ENCODE data around the gene CDH24. TPM values are rescaled to one million over a fixed set of nuclear protein-coding genes. Genes with fewer than 3 reads are reported as not detected.

The CDH24 gene
- total and polyA plus RNA-seq, 9 of the 15 experiments (the other 6 are each of a cell fraction or from before 2014, with no cell fraction given): 0.04 to 16.2 (median 4.9) TPM

DNA sequence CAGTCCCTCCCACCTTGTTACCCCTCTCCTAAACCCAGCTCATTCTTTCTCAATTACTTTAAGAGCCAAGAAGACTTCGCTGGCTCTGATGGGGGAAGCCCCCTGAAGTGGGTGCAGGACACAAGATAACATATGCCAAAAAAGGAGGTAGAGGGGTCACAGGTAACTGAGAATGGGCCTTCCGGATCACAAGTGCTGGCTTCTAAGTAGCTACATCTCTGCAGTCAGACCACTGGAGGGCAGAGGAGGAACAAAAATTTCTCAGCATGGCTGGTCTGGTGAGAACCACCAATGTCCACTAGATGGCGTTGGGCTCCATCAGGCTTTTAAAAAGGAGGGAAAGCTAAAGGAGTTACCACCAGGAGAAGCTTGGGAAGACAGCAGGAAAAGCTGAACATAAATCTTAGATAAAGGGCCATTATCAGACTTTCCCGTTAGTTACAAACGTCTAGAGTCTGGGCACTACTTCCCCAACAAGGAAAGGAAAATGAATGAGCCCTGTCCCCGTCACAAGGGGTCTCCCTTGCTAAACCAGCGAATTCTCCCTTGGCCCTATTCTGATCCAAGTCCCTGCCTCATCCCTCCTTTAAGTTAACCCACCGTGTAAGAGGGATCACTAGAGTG, 11.6 kb upstream of the CDH24 start (continued):
- TF ChIP-seq, protein P1, sequence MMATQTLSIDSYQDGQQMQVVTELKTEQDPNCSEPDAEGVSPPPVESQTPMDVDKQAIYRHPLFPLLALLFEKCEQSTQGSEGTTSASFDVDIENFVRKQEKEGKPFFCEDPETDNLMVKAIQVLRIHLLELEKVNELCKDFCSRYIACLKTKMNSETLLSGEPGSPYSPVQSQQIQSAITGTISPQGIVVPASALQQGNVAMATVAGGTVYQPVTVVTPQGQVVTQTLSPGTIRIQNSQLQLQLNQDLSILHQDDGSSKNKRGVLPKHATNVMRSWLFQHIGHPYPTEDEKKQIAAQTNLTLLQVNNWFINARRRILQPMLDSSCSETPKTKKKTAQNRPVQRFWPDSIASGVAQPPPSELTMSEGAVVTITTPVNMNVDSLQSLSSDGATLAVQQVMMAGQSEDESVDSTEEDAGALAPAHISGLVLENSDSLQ (IDR thresholded peaks at IDR 0.05): no peak
- TF ChIP-seq SMARCA5 (IDR thresholded peaks at IDR 0.05): no peak
- no peak for TF ChIP-seq PTTG1 (tag; IDR thresholded peaks at IDR 0.05; ENCODE audit: low read depth)
- TF ChIP-seq ZNF324 (CRISPR knock-in tag; IDR thresholded peaks at IDR 0.05): no peak
- TF ChIP-seq WHSC1 (IDR thresholded peaks at IDR 0.05; ENCODE audit: low read length): no peak
- TF ChIP-seq, protein P2, sequence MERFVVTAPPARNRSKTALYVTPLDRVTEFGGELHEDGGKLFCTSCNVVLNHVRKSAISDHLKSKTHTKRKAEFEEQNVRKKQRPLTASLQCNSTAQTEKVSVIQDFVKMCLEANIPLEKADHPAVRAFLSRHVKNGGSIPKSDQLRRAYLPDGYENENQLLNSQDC (CRISPR knock-in tag; IDR thresholded peaks at IDR 0.05): no peak
- TF ChIP-seq CREBBP (IDR thresholded peaks at IDR 0.05; ENCODE audit: low read depth, low read length): no peak
- TF ChIP-seq, protein P3, sequence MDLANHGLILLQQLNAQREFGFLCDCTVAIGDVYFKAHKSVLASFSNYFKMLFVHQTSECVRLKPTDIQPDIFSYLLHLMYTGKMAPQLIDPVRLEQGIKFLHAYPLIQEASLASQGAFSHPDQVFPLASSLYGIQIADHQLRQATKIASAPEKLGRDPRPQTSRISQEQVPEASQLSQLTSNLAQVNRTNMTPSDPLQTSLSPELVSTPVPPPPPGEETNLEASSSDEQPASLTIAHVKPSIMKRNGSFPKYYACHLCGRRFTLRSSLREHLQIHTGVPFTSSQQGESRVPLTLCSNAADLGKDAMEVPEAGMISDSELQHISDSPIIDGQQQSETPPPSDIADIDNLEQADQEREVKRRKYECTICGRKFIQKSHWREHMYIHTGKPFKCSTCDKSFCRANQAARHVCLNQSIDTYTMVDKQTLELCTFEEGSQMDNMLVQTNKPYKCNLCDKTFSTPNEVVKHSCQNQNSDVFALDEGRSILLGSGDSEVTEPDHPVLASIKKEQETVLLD (IDR thresholded peaks at IDR 0.05): no peak
- TF ChIP-seq ZNF583 (CRISPR knock-in tag; IDR thresholded peaks at IDR 0.05): no peak
- TF ChIP-seq ETS2 (tag; IDR thresholded peaks at IDR 0.05; ENCODE audit: borderline replicate concordance, poor library complexity, severe bottlenecking): no peak
- no peak for TF ChIP-seq SP2 (IDR thresholded peaks at IDR 0.05; ENCODE audit: extremely low read depth, low read depth, low read length, poor library complexity, severe bottlenecking)
- TF ChIP-seq, protein P4, sequence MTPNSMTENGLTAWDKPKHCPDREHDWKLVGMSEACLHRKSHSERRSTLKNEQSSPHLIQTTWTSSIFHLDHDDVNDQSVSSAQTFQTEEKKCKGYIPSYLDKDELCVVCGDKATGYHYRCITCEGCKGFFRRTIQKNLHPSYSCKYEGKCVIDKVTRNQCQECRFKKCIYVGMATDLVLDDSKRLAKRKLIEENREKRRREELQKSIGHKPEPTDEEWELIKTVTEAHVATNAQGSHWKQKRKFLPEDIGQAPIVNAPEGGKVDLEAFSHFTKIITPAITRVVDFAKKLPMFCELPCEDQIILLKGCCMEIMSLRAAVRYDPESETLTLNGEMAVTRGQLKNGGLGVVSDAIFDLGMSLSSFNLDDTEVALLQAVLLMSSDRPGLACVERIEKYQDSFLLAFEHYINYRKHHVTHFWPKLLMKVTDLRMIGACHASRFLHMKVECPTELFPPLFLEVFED (CRISPR knock-in tag; conservative IDR thresholded peaks at IDR 0.05): no peak
- TF ChIP-seq ZFP1 (CRISPR knock-in tag; IDR thresholded peaks at IDR 0.05): no peak
- TF ChIP-seq, protein P5, sequence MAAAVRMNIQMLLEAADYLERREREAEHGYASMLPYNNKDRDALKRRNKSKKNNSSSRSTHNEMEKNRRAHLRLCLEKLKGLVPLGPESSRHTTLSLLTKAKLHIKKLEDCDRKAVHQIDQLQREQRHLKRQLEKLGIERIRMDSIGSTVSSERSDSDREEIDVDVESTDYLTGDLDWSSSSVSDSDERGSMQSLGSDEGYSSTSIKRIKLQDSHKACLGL (CRISPR knock-in tag; IDR thresholded peaks at IDR 0.05; ENCODE audit: borderline replicate concordance, poor library complexity, severe bottlenecking): no peak
- TF ChIP-seq FIP1L1 (IDR thresholded peaks at IDR 0.05; ENCODE audit: low read depth, low read length, poor library complexity, severe bottlenecking): no peak
- no peak for TF ChIP-seq BMI1 (IDR thresholded peaks at IDR 0.05; ENCODE audit: low read length)
- TF ChIP-seq NBN (IDR thresholded peaks at IDR 0.05; ENCODE audit: low read depth): peak; percentile 68; the same call in 1 of the 2 replicates
- no peak for TF ChIP-seq FOXJ3 (CRISPR knock-in tag; IDR thresholded peaks at IDR 0.05)
- TF ChIP-seq CREM (IDR thresholded peaks at IDR 0.05; ENCODE audit: low read depth): no peak; the same call in 1 of the 2 replicates
- TF ChIP-seq, protein P6, sequence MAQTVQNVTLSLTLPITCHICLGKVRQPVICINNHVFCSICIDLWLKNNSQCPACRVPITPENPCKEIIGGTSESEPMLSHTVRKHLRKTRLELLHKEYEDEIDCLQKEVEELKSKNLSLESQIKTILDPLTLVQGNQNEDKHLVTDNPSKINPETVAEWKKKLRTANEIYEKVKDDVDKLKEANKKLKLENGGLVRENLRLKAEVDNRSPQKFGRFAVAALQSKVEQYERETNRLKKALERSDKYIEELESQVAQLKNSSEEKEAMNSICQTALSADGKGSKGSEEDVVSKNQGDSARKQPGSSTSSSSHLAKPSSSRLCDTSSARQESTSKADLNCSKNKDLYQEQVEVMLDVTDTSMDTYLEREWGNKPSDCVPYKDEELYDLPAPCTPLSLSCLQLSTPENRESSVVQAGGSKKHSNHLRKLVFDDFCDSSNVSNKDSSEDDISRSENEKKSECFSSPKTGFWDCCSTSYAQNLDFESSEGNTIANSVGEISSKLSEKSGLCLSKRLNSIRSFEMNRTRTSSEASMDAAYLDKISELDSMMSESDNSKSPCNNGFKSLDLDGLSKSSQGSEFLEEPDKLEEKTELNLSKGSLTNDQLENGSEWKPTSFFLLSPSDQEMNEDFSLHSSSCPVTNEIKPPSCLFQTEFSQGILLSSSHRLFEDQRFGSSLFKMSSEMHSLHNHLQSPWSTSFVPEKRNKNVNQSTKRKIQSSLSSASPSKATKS (CRISPR knock-in tag; IDR thresholded peaks at IDR 0.05): no peak
- no peak for TF ChIP-seq RNF2 (IDR thresholded peaks at IDR 0.05)
- peak; percentile 81 for TF ChIP-seq KAT2B (IDR thresholded peaks at IDR 0.05; ENCODE audit: low read depth, low read length)
- peak in 1 of 2 experiments; percentile 67; a peak in 1 of 4 replicates for TF ChIP-seq ARNT (IDR thresholded peaks at IDR 0.05)
- TF ChIP-seq ZNF23 (CRISPR knock-in tag; IDR thresholded peaks at IDR 0.05): no peak
